ENCODE measurements around the gene AP4S1.

DNA sequence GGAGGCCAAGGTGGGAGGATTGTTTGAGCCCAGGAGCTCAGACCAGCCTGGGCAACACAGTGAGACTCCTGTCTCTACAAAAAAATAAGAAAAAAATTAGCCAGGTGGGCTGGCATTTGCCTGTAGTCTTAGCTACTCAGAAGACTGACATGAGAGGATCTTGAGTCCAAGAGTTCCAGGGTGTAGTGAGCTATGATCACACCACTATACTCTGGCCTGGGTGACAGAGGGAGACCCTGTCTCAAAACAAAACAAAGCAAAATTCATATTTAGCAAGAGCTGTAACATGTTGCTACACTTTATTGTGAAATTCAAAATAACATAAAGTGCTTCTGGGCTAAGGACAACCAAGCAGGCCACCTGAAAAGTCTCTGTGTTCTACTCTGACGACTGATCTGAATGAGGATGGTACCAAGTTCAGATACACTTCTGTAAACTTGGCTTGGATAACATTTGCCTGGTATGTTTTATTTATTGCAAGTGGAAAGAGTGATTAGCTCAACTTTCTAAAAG, 12.3 kb downstream of the AP4S1 start:
- no peak for TF ChIP-seq POLR2AphosphoS5 (IDR thresholded peaks at IDR 0.05)
- TF ChIP-seq, protein P1, sequence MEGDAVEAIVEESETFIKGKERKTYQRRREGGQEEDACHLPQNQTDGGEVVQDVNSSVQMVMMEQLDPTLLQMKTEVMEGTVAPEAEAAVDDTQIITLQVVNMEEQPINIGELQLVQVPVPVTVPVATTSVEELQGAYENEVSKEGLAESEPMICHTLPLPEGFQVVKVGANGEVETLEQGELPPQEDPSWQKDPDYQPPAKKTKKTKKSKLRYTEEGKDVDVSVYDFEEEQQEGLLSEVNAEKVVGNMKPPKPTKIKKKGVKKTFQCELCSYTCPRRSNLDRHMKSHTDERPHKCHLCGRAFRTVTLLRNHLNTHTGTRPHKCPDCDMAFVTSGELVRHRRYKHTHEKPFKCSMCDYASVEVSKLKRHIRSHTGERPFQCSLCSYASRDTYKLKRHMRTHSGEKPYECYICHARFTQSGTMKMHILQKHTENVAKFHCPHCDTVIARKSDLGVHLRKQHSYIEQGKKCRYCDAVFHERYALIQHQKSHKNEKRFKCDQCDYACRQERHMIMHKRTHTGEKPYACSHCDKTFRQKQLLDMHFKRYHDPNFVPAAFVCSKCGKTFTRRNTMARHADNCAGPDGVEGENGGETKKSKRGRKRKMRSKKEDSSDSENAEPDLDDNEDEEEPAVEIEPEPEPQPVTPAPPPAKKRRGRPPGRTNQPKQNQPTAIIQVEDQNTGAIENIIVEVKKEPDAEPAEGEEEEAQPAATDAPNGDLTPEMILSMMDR (IDR thresholded peaks at IDR 0.05): no peak
